ENCODE measurements around the gene LAG3. TPM values are rescaled to one million over a fixed set of nuclear protein-coding genes. Genes with fewer than 3 reads are reported as not detected.

Gene LAG3
- total RNA-seq, 4 donors from 2014 or later, result not detected

DNA sequence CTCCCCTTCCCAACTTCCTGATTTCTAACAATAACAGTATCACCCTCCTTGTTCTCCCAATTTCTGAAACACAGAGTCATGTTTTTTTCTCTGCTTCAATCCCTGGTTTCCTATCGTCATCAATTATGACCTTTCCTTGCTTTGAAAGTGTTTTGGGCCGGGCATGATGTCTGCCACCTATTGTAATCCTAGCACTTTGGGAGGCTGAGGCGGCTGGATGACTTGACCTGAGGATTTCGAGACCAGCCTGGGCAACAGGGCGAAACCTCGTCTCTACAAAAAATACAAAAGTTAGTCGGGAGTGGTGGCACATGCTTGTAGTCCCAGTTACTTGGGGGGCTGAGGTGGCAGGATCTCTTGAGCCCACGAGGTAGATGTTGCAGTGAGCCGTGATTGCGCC, 36.7 kb downstream of the LAG3 start:
- DNase-seq, result no peak
- in situ Hi-C loops (cut with MboI; ENCODE audit: low sequenced_read_pairs in 4 of 4), result no loop called here

DNA sequence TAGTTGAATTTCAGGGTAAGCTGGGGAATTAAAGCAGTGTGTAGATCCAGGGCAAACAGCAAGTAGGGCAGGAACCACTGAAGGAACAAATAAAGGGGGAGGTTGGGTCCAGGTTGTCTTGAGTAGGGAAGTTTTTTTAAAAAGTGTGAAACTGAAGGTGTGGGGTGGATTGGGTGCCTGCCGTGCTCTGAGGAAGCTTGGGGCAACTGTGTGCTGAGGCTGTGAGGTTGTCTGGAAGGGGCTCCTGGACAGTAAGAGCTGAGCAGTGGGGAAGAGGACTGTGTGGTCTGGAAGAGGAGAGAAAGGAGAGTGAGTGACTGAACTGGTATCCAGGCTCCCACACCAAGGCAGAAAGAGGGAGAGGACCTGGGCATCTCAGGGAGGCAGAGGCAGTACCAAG, 38.4 kb downstream of the LAG3 start:
- no peak for TF ChIP-seq POLR2A (IDR thresholded peaks at IDR 0.05)
- TF ChIP-seq, protein P1, sequence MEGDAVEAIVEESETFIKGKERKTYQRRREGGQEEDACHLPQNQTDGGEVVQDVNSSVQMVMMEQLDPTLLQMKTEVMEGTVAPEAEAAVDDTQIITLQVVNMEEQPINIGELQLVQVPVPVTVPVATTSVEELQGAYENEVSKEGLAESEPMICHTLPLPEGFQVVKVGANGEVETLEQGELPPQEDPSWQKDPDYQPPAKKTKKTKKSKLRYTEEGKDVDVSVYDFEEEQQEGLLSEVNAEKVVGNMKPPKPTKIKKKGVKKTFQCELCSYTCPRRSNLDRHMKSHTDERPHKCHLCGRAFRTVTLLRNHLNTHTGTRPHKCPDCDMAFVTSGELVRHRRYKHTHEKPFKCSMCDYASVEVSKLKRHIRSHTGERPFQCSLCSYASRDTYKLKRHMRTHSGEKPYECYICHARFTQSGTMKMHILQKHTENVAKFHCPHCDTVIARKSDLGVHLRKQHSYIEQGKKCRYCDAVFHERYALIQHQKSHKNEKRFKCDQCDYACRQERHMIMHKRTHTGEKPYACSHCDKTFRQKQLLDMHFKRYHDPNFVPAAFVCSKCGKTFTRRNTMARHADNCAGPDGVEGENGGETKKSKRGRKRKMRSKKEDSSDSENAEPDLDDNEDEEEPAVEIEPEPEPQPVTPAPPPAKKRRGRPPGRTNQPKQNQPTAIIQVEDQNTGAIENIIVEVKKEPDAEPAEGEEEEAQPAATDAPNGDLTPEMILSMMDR (IDR thresholded peaks at IDR 0.05 in 4 of 5, conservative IDR thresholded peaks at IDR 0.05 in 1 of 5), result no peak
- Histone ChIP-seq H3K4me3 (no peak overlapping the region), H3K9me3 (no peaks in the 10 kb centered on the region), H3K4me1 (no peaks in the 10 kb centered on the region), H3K36me3 (no peaks in the 10 kb centered on the region), H3K27ac (no peak overlapping the region), H3K27me3 (no peaks in the 10 kb centered on the region)
- no peak for DNase-seq
- intact Hi-C loops (cut with DNase I; ENCODE audit: low total_unique reads) (no loop called here), in situ Hi-C loops (cut with MboI; ENCODE audit: low sequenced_read_pairs in 4 of 4) (no loop called here)
- ATAC-seq, result no peak

More for the DNA sequence above, 36.7 kb downstream of the LAG3 start:
- intact Hi-C loops (cut with DNase I; ENCODE audit: low total_unique reads), result no loop called here
- Histone ChIP-seq H3K4me1 (no peaks in the 10 kb centered on the region), H3K9me3 (no peaks in the 10 kb centered on the region), H3K4me3 (no peak overlapping the region), H3K27me3 (no peaks in the 10 kb centered on the region), H3K36me3 (no peaks in the 10 kb centered on the region), H3K27ac (no peak overlapping the region)
- no peak for ATAC-seq
- no peak for TF ChIP-seq POLR2A (IDR thresholded peaks at IDR 0.05)
- TF ChIP-seq, protein P1 (IDR thresholded peaks at IDR 0.05 in 4 of 5, conservative IDR thresholded peaks at IDR 0.05 in 1 of 5), result no peak

DNA sequence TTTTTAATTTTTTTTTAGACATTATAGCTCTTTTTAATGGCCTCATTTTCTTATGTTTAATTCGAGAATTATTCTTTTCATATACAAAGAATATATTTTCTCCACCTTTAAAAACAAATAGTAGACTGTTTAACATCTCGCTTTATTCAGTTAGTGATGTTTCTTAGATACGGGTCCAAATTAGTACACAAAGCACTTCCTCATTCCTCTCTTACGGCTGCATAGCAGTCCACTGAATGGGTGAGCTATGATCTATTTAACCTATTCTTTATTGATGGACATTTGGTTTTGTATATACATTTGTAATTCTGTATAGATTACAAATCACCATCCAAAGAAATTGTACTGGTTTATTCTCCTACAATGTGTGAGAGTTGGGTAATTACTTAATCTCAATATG, 41.0 kb downstream of the LAG3 start:
- H3K27me3 ChIP-seq, result no peaks in the 10 kb centered on the region
- TF ChIP-seq, protein P1 (IDR thresholded peaks at IDR 0.05 in 4 of 5, conservative IDR thresholded peaks at IDR 0.05 in 1 of 5), result no peak
- H3K4me1 ChIP-seq, result no peaks in the 10 kb centered on the region
- intact Hi-C loops (cut with DNase I; ENCODE audit: low total_unique reads), result no loop called here
- no peak overlapping the region for H3K27ac ChIP-seq
- in situ Hi-C loops (cut with MboI; ENCODE audit: low sequenced_read_pairs in 4 of 4), result no loop called here
- H3K36me3 ChIP-seq, result no peaks in the 10 kb centered on the region
- no peak overlapping the region for H3K4me3 ChIP-seq
- no peaks in the 10 kb centered on the region for H3K9me3 ChIP-seq
- ATAC-seq (no peak), DNase-seq (no peak)

DNA sequence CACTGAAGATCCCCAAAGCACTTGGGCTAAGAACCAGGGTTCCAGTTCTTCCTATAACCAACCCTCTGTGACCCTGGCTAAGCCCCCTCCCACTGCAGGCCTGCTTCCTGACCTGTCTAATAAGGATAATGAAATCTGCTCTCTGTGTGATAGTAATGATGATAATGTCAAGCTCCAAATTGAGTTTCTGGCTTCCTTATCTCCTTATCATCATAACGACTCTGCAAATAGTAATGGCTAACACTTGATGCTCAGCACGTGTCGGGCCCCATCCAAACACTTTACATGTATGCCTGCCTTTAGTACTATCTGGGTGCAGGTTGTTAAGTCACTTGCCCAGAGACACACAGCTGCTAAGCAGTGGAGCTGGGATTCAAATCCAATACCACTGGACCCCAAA, 44.3 kb downstream of the LAG3 start:
- no peak for DNase-seq
- in situ Hi-C loops (cut with MboI; ENCODE audit: low sequenced_read_pairs in 4 of 4) (no loop called here), intact Hi-C loops (cut with DNase I; ENCODE audit: low total_unique reads) (no loop called here)
- H3K9me3 ChIP-seq, result no peaks in the 10 kb centered on the region
- no peak overlapping the region for H3K27ac ChIP-seq
- H3K4me1 ChIP-seq, result no peaks in the 10 kb centered on the region
- no peak for ATAC-seq
- no peak overlapping the region for H3K4me3 ChIP-seq
- H3K36me3 ChIP-seq, result no peaks in the 10 kb centered on the region
- peaks cover 0 to 4% (median 0%) of the 10 kb centered on the region in 3 donors for H3K27me3 ChIP-seq
- no peak for TF ChIP-seq POLR2A (IDR thresholded peaks at IDR 0.05)
- TF ChIP-seq, protein P1 (IDR thresholded peaks at IDR 0.05 in 4 of 5, conservative IDR thresholded peaks at IDR 0.05 in 1 of 5), result no peak

DNA sequence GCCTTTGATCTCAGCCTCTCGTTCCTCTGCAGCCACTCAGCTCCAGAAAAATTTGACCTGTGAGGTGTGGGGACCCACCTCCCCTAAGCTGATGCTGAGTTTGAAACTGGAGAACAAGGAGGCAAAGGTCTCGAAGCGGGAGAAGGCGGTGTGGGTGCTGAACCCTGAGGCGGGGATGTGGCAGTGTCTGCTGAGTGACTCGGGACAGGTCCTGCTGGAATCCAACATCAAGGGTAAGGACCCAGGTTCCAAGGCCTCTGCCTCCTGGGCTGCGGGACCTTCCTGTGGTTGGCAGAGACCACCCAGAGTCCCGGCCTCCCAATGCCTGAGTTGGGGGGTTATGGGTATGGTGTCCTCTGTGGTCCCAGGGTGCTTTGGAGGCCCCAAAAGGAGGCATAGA, 44.8 kb downstream of the LAG3 start:
- in situ Hi-C loops (cut with MboI; ENCODE audit: low sequenced_read_pairs in 4 of 4), result no loop called here

More for the DNA sequence above, 44.8 kb downstream of the LAG3 start:
- Histone ChIP-seq H3K4me3 (no peak overlapping the region), H3K27ac (no peak overlapping the region), H3K4me1 (no peaks in the 10 kb centered on the region), H3K27me3 (peaks cover 3 to 9% (median 4%) of the 10 kb centered on the region in 3 donors), H3K9me3 (no peaks in the 10 kb centered on the region), H3K36me3 (no peaks in the 10 kb centered on the region)
- TF ChIP-seq POLR2A (IDR thresholded peaks at IDR 0.05), result no peak
- TF ChIP-seq, protein P1 (IDR thresholded peaks at IDR 0.05 in 4 of 5, conservative IDR thresholded peaks at IDR 0.05 in 1 of 5), result no peak
- ATAC-seq (no peak), DNase-seq (no peak)
- intact Hi-C loops (cut with DNase I; ENCODE audit: low total_unique reads), result no loop called here
